Measurements from ENCODE around the gene PYROXD2. TPM values are rescaled to one million over a fixed set of nuclear protein-coding genes. Genes with fewer than 3 reads are reported as not detected.

The PYROXD2 gene
- total RNA-seq, 5 donors from 2014 or later (not counting 1 experiment from before 2014, with no cell fraction given), result 16.4 to 27.5 (median 20.0) TPM

DNA sequence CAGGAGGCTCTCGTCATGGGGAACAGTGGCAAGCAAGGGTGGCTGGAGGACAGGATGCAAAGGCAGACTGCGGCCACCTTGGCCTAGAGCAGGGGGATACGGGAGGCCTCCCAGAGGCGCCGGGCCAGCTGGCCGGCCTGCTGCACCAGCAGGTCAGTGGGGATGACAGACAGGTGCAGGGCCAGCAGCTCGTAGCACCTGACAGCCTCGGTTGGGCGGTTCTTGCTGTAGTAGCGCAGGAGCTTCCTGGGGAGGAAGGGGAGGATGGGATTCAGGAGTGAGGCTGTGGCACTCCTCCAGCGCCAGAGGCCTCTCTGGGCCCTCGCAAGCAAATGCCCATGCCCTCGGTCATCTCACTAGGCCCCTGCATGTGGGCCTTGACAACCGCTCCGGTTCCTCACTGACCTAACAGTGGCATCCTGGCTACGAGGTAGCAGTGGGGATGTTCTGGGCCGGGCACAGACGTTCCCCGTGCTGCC is 2.5 kb upstream of the PYROXD2 start:
- Mint-ChIP-seq H3K27ac (no peak overlapping the region), H3K4me1 (peaks cover 16 to 22% (median 20%) of the 10 kb centered on the region in 3 donors), H3K4me3 (no peak overlapping the region), H3K27me3 (no peaks in the 10 kb centered on the region), H3K9me3 (no peaks in the 10 kb centered on the region), H3K36me3 (peaks cover 19% of the 10 kb centered on the region)
- Histone ChIP-seq H3K4me3 (ENCODE audit: control insufficient read depth in 1 of 2, extremely low read depth in 1 of 2, low read length in 1 of 2) (no peak overlapping the region), H3K9me3 (no peaks in the 10 kb centered on the region), H3K27ac (ENCODE audit: low read length) (no peak overlapping the region), H3K27me3 (replicated peaks in 1 of 2; ENCODE audit: control insufficient read depth in 2 of 2, extremely low read depth in 1 of 2, insufficient read depth in 2 of 2, low read length in 1 of 2) (no peaks in the 10 kb centered on the region), H3K36me3 (ENCODE audit: control insufficient read depth in 2 of 2, extremely low read depth in 1 of 2, insufficient read depth in 1 of 2, low read length in 1 of 2) (peaks cover 16 to 34% of the 10 kb centered on the region in 2 donors), H3K4me1 (ENCODE audit: control insufficient read depth in 1 of 2, extremely low read depth in 1 of 2, insufficient read depth in 2 of 2, low read length in 2 of 2) (peaks cover 2 to 23% of the 10 kb centered on the region in 2 experiments)
- ChIA-PET POLR2A (no interaction called here), CTCF (no interaction called here)
- no peak for ATAC-seq (replicated peaks in 1 of 4)
- WGBS (ENCODE audit: insufficient coverage), result 96% methylated on average over 15 of the region's 19 CpGs
- DNase-seq, result no peak

GRCh38 chr10:98416606-98417388 is 1.8 kb upstream of the PYROXD2 start:
- ChIA-PET POLR2A (no interaction called here), CTCF (no interaction called here)
- Mint-ChIP-seq H3K4me1 (peaks cover 16 to 25% (median 24%) of the 10 kb centered on the region in 3 donors), H3K36me3 (peaks cover 17% of the 10 kb centered on the region), H3K9me3 (no peaks in the 10 kb centered on the region), H3K27ac (peak overlapping the region; percentile 4 to 98), H3K27me3 (no peaks in the 10 kb centered on the region), H3K4me3 (no peak overlapping the region)
- H3K36me3 ChIP-seq (ENCODE audit: control insufficient read depth in 2 of 2, extremely low read depth in 1 of 2, insufficient read depth in 1 of 2, low read length in 1 of 2), result peaks cover 17 to 30% of the 10 kb centered on the region in 2 donors
- no peak overlapping the region for H3K4me3 ChIP-seq (ENCODE audit: control insufficient read depth in 1 of 2, extremely low read depth in 1 of 2, low read length in 1 of 2)
- DNase-seq, result no peak
- no peaks in the 10 kb centered on the region for H3K9me3 ChIP-seq
- H3K27ac ChIP-seq (ENCODE audit: low read length), result no peak overlapping the region
- no peak for ATAC-seq (replicated peaks in 1 of 4)
- peaks cover 2 to 29% of the 10 kb centered on the region in 2 experiments for H3K4me1 ChIP-seq (ENCODE audit: control insufficient read depth in 1 of 2, extremely low read depth in 1 of 2, insufficient read depth in 2 of 2, low read length in 2 of 2)
- WGBS (ENCODE audit: insufficient coverage), result 93% methylated on average over 12 of the region's 18 CpGs
- H3K27me3 ChIP-seq (replicated peaks in 1 of 2; ENCODE audit: control insufficient read depth in 2 of 2, extremely low read depth in 1 of 2, insufficient read depth in 2 of 2, low read length in 1 of 2), result no peaks in the 10 kb centered on the region

GRCh38 chr10:98415731-98416119 is 743 bp upstream of the PYROXD2 start:
- Histone ChIP-seq H3K27ac (ENCODE audit: low read length) (peak overlapping the region; percentile 76), H3K4me3 (ENCODE audit: control insufficient read depth in 1 of 2, extremely low read depth in 1 of 2, low read length in 1 of 2) (no peak overlapping the region), H3K9me3 (no peaks in the 10 kb centered on the region), H3K36me3 (ENCODE audit: control insufficient read depth in 2 of 2, extremely low read depth in 1 of 2, insufficient read depth in 1 of 2, low read length in 1 of 2) (peaks cover 16 to 30% of the 10 kb centered on the region in 2 donors), H3K27me3 (replicated peaks in 1 of 2; ENCODE audit: control insufficient read depth in 2 of 2, extremely low read depth in 1 of 2, insufficient read depth in 2 of 2, low read length in 1 of 2) (no peaks in the 10 kb centered on the region), H3K4me1 (ENCODE audit: control insufficient read depth in 1 of 2, extremely low read depth in 1 of 2, insufficient read depth in 2 of 2, low read length in 2 of 2) (peaks cover 2 to 30% of the 10 kb centered on the region in 2 experiments)
- Mint-ChIP-seq H3K27ac (peak overlapping the region; percentile 39 to 98), H3K27me3 (no peaks in the 10 kb centered on the region), H3K4me3 (peak overlapping the region in 2 of 3 donors; percentile 17 to 86), H3K36me3 (peaks cover 12% of the 10 kb centered on the region), H3K9me3 (no peaks in the 10 kb centered on the region), H3K4me1 (peaks cover 16 to 29% (median 26%) of the 10 kb centered on the region in 3 donors)
- 92% methylated on average over 2 of the region's 8 CpGs for WGBS (ENCODE audit: insufficient coverage)
- ChIA-PET POLR2A (no interaction called here), CTCF (no interaction called here)
- DNase-seq (no peak), ATAC-seq (replicated peaks in 1 of 4) (no peak)

DNA sequence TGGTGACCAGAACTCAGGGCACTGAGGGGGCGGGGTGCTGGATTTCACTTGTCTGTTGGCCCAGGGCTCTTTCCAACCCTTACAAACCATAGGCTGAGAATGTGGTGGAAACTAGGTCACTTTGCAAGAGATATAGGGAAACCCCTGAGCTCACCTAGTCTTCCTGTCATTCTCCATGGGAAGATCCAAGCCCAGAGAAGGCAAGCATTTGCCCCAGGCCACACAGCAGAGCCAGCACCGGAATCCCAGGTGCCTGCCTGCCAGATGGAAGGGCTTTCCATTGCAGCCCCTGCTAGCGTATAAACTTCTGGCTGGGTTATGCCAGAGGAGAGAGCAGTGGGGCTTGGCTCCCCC is 427 bp downstream of the PYROXD2 start:
- peaks cover 2 to 30% of the 10 kb centered on the region in 2 experiments for H3K4me1 ChIP-seq (ENCODE audit: control insufficient read depth in 1 of 2, extremely low read depth in 1 of 2, insufficient read depth in 2 of 2, low read length in 2 of 2)
- CTCF ChIA-PET, result interaction anchor here in 1 of 2 donors (0.6 kb wide), 1 partner anchor 1652 kb away, joined by 3 read pairs; no protein-coding TSS in a partner anchor
- ATAC-seq (replicated peaks in 1 of 4), result peak in 1 of 4 experiments; percentile 8
- H3K27ac ChIP-seq (ENCODE audit: low read length), result peak overlapping the region; percentile 76
- Mint-ChIP-seq H3K27me3 (no peaks in the 10 kb centered on the region), H3K4me3 (peak overlapping the region; percentile 86 to 92 (median 86)), H3K9me3 (no peaks in the 10 kb centered on the region), H3K36me3 (peaks cover 8% of the 10 kb centered on the region), H3K4me1 (peaks cover 16 to 29% (median 26%) of the 10 kb centered on the region in 3 donors), H3K27ac (peak overlapping the region; percentile 95 to 98)
- H3K36me3 ChIP-seq (ENCODE audit: control insufficient read depth in 2 of 2, extremely low read depth in 1 of 2, insufficient read depth in 1 of 2, low read length in 1 of 2), result peaks cover 12 to 24% of the 10 kb centered on the region in 2 donors
- POLR2A ChIA-PET, result no interaction called here
- H3K9me3 ChIP-seq, result no peaks in the 10 kb centered on the region
- WGBS (ENCODE audit: insufficient coverage), result 50% methylated on average over 1 of the region's 3 CpGs
- no peaks in the 10 kb centered on the region for H3K27me3 ChIP-seq (replicated peaks in 1 of 2; ENCODE audit: control insufficient read depth in 2 of 2, extremely low read depth in 1 of 2, insufficient read depth in 2 of 2, low read length in 1 of 2)
- H3K4me3 ChIP-seq (ENCODE audit: control insufficient read depth in 1 of 2, extremely low read depth in 1 of 2, low read length in 1 of 2), result peak overlapping the region; percentile 64 to 78
- DNase-seq, result no peak

GRCh38 chr10:98411768-98412167 is 3.2 kb downstream of the PYROXD2 start:
- Mint-ChIP-seq H3K4me1 (peaks cover 16 to 29% (median 26%) of the 10 kb centered on the region in 3 donors), H3K27ac (no peak overlapping the region), H3K4me3 (no peak overlapping the region), H3K27me3 (no peaks in the 10 kb centered on the region), H3K36me3 (peaks cover 3% of the 10 kb centered on the region), H3K9me3 (no peaks in the 10 kb centered on the region)
- DNase-seq, result no peak
- Histone ChIP-seq H3K4me1 (ENCODE audit: control insufficient read depth in 1 of 2, extremely low read depth in 1 of 2, insufficient read depth in 2 of 2, low read length in 2 of 2) (peaks cover 2 to 32% of the 10 kb centered on the region in 2 experiments), H3K27me3 (replicated peaks in 1 of 2; ENCODE audit: control insufficient read depth in 2 of 2, extremely low read depth in 1 of 2, insufficient read depth in 2 of 2, low read length in 1 of 2) (no peaks in the 10 kb centered on the region), H3K36me3 (ENCODE audit: control insufficient read depth in 2 of 2, extremely low read depth in 1 of 2, insufficient read depth in 1 of 2, low read length in 1 of 2) (peaks cover 3 to 4% of the 10 kb centered on the region in 2 donors), H3K27ac (ENCODE audit: low read length) (no peak overlapping the region), H3K9me3 (no peaks in the 10 kb centered on the region), H3K4me3 (ENCODE audit: control insufficient read depth in 1 of 2, extremely low read depth in 1 of 2, low read length in 1 of 2) (no peak overlapping the region)
- CTCF ChIA-PET, result interaction anchor here in 1 of 2 donors (1.4 kb wide), 1 partner anchor 14 kb away, joined by 4 read pairs; no protein-coding TSS in a partner anchor
- ATAC-seq (replicated peaks in 1 of 4), result no peak
- POLR2A ChIA-PET, result no interaction called here
- 100% methylated on average over 1 of the region's 1 CpG for WGBS (ENCODE audit: insufficient coverage)

GRCh38 chr10:98411166-98411565 is 3.8 kb downstream of the PYROXD2 start:
- CTCF ChIA-PET, result no interaction called here
- Histone ChIP-seq H3K4me1 (ENCODE audit: control insufficient read depth in 1 of 2, extremely low read depth in 1 of 2, insufficient read depth in 2 of 2, low read length in 2 of 2) (peaks cover 2 to 32% of the 10 kb centered on the region in 2 experiments), H3K4me3 (ENCODE audit: control insufficient read depth in 1 of 2, extremely low read depth in 1 of 2, low read length in 1 of 2) (no peak overlapping the region), H3K27me3 (replicated peaks in 1 of 2; ENCODE audit: control insufficient read depth in 2 of 2, extremely low read depth in 1 of 2, insufficient read depth in 2 of 2, low read length in 1 of 2) (no peaks in the 10 kb centered on the region), H3K36me3 (ENCODE audit: control insufficient read depth in 2 of 2, extremely low read depth in 1 of 2, insufficient read depth in 1 of 2, low read length in 1 of 2) (peaks cover under 1 to 3% of the 10 kb centered on the region in 2 donors), H3K9me3 (no peaks in the 10 kb centered on the region), H3K27ac (ENCODE audit: low read length) (no peak overlapping the region)
- no peak overlapping the region for H3K4me3 Mint-ChIP-seq
- ATAC-seq (replicated peaks in 1 of 4), result no peak
- no peak for DNase-seq
- POLR2A ChIA-PET, result no interaction called here
- WGBS (ENCODE audit: insufficient coverage), result 97% methylated on average over 6 of the region's 11 CpGs
- H3K36me3 Mint-ChIP-seq, result peaks cover 3% of the 10 kb centered on the region
- H3K9me3 Mint-ChIP-seq, result no peaks in the 10 kb centered on the region
- peaks cover 16 to 29% (median 26%) of the 10 kb centered on the region in 3 donors for H3K4me1 Mint-ChIP-seq
- peak overlapping the region in 1 of 2 donors; percentile 52 for H3K27ac Mint-ChIP-seq
- no peaks in the 10 kb centered on the region for H3K27me3 Mint-ChIP-seq
